HCT116 (cell line): ENCODE measurements around the gene NAV3. TPM values are rescaled to one million over a fixed set of nuclear protein-coding genes. Genes with fewer than 3 reads are reported as not detected.

ENCODE experiments used
- ATAC-seq: fragments of 200-7000 bp; cut with Tn5 transposase; 2 replicates; pipeline ENCODE4 v1.9.1; 2020; ENCODE audit warnings: mild to moderate bottlenecking, moderate library complexity
- BruUV-seq: library from RNA; stranded (reverse); fragments of 400-500 nt; replicated peaks from 2 replicates; lab custom pipeline; 2021; lab: Mats Ljungman, UMichigan
- CTCF ChIA-PET: fragments of 300-600 bp; sonication (Branson Sonifier 250); formaldehyde crosslinking; loops from one replicate; lab custom pipeline; 2021; ENCODE audit warnings: antibody characterized with exemption; lab: Charles Lee
- POLR2A ChIA-PET: fragments of 300-600, 350-600 bp; sonication (Branson Sonifier 250); formaldehyde crosslinking; loops from one replicate; lab custom pipeline; 2021; ENCODE audit warnings: antibody characterized with exemption; lab: Charles Lee
- RAD21 ChIA-PET, 2 experiments: fragments of 300-600 bp; sonication (Branson Sonifier 250); formaldehyde crosslinking; loops; one replicate each; lab custom pipeline; 2023; ENCODE audit warnings: low total read pairs in 2 of 2; ENCODE audit not compliant: uncharacterized antibody in 2 of 2, unreplicated experiment in 2 of 2, low non-redundant PET in 1 of 2; lab: Charles Lee
- DNase-seq: peaks from one replicate; pipeline ENCODE4 v3.0.0-alpha.2; 2010; ENCODE audit warnings: low read depth, low spot score
- H2AFZ ChIP-seq: fragments of 200-600 bp; shearing (Covaris generic), sonication (generic); 2 replicates; pipeline ENCODE4 v1.6.1; 2017; ENCODE audit warnings: low read depth, mixed run types, mixed read lengths, antibody characterized with exemption, low read length; ENCODE audit not compliant: poor library complexity, severe bottlenecking
- H3K27ac ChIP-seq: 2 replicates; pipeline ENCODE4 v1.5.1; 2012; ENCODE audit warnings: low read depth, low read length
- H3K27me3 ChIP-seq: fragments of 200-600 bp; sonication (generic); 2 replicates; pipeline ENCODE4 v1.6.1; 2016; ENCODE audit warnings: mixed run types, low read length, mixed read lengths; ENCODE audit not compliant: insufficient read depth
- H3K36me3 ChIP-seq, 2 experiments: fragments of 200-500 bp in 1 of 2; fragments of 200-600 bp in 1 of 2; sonication (Bioruptor generic) in 1 of 2; sonication (generic) in 1 of 2; 2 replicates each; pipeline versions ENCODE4 v1.5.1 to v1.6.1; 2014 to 2016; ENCODE audit warnings: low read length in 2 of 2, inconsistent platforms in 1 of 2, mixed read lengths in 1 of 2, mixed run types in 1 of 2; ENCODE audit not compliant: insufficient read depth in 2 of 2, control insufficient read depth in 1 of 2
- H3K4me1 ChIP-seq, 2 experiments: fragments of 200-600 bp in 1 of 2; sonication (generic) in 1 of 2; 2 replicates each; pipeline versions ENCODE4 v1.5.1 to v1.6.1; 2012 to 2017; ENCODE audit warnings: low read length in 2 of 2, inconsistent platforms in 1 of 2, mild to moderate bottlenecking in 1 of 2, mixed read lengths in 1 of 2, mixed run types in 1 of 2, moderate library complexity in 1 of 2; ENCODE audit not compliant: insufficient read depth in 2 of 2, control insufficient read depth in 1 of 2
- H3K4me2 ChIP-seq: fragments of 200-600 bp; sonication (generic); 2 replicates; pipeline ENCODE4 v1.6.1; 2017; ENCODE audit warnings: mixed run types, low read length, mixed read lengths
- H3K4me3 ChIP-seq, 2 experiments: fragments of 200-600 bp in 1 of 2; sonication (generic) in 1 of 2; replicated peaks in 1 of 2; 2 replicates each; pipeline ENCODE4 v1.5.1; 2011 to 2016; ENCODE audit warnings: low read length in 2 of 2, control low read depth in 1 of 2, low read depth in 1 of 2, mild to moderate bottlenecking in 1 of 2, mixed read lengths in 1 of 2, mixed run types in 1 of 2
- H3K79me2 ChIP-seq: fragments of 200-600 bp; sonication (generic); 2 replicates; pipeline ENCODE4 v1.6.1; 2017; ENCODE audit warnings: mild to moderate bottlenecking, mixed run types, low read length, moderate library complexity, mixed read lengths; ENCODE audit not compliant: insufficient read depth
- H3K9ac ChIP-seq: fragments of 200-600 bp; sonication (generic); 2 replicates; pipeline ENCODE4 v1.6.1; 2016; ENCODE audit warnings: low read length, mixed read lengths
- H3K9me2 ChIP-seq: fragments of 200-600 bp; sonication (generic), shearing (Covaris generic); 2 replicates; pipeline ENCODE4 v1.6.1; 2017; ENCODE audit warnings: mixed run types, mild to moderate bottlenecking, moderate library complexity; ENCODE audit not compliant: insufficient read depth
- H3K9me3 ChIP-seq, 2 experiments: fragments of 200-500 bp in 1 of 2; fragments of 200-600 bp in 1 of 2; sonication (Bioruptor generic) in 1 of 2; sonication (generic) in 1 of 2; 2 replicates each; pipeline ENCODE4 v1.6.1; 2014 to 2017; ENCODE audit warnings: low read length in 2 of 2, mixed read lengths in 2 of 2, inconsistent platforms in 1 of 2, low read depth in 1 of 2, mild to moderate bottlenecking in 1 of 2, mixed run types in 1 of 2, moderate library complexity in 1 of 2; ENCODE audit not compliant: control insufficient read depth in 1 of 2, insufficient read depth in 1 of 2
- H4K20me1 ChIP-seq: fragments of 200-600 bp; sonication (generic), shearing (Covaris generic); 2 replicates; pipeline ENCODE4 v1.6.1; 2017; ENCODE audit warnings: mixed run types, mild to moderate bottlenecking, moderate library complexity; ENCODE audit not compliant: insufficient read depth
- ATF3 ChIP-seq: IDR thresholded peaks from 2 replicates; pipeline ENCODE4 v1.6.1; 2012
- CEBPB ChIP-seq: IDR thresholded peaks from 2 replicates; pipeline ENCODE4 v1.6.1; 2012; ENCODE audit warnings: low read depth
- CTCF ChIP-seq, 3 experiments: fragments of 200-600 bp in 1 of 3; sonication (generic) in 1 of 3; IDR thresholded peaks in 2 of 3; conservative IDR thresholded peaks in 1 of 3; 2 replicates each; pipeline ENCODE4 v1.5.1; 2012 to 2017; ENCODE audit warnings: low read depth in 2 of 3, low read length in 2 of 3, antibody characterized with exemption in 1 of 3, borderline replicate concordance in 1 of 3, control low read depth in 1 of 3, mild to moderate bottlenecking in 1 of 3, mixed read lengths in 1 of 3, mixed run types in 1 of 3, moderate library complexity in 1 of 3; ENCODE audit not compliant: insufficient read depth in 1 of 3
- ELF1 ChIP-seq: IDR thresholded peaks from 2 replicates; pipeline ENCODE4 v1.6.1; 2012; ENCODE audit warnings: low read depth, borderline replicate concordance
- EZH2phosphoT487 ChIP-seq: fragments of 200-600 bp; IDR thresholded peaks from 2 replicates; pipeline ENCODE4 v1.6.1; 2018; ENCODE audit warnings: antibody characterized with exemption, borderline replicate concordance
- FOSL1 ChIP-seq: IDR thresholded peaks from 2 replicates; pipeline ENCODE4 v1.6.1; 2012; ENCODE audit warnings: low read depth
- JUND ChIP-seq: IDR thresholded peaks from 2 replicates; pipeline ENCODE4 v1.6.1; 2012
- MAX ChIP-seq: IDR thresholded peaks from 2 replicates; pipeline ENCODE4 v1.6.1; 2012
- RAD21 ChIP-seq: IDR thresholded peaks from 2 replicates; pipeline ENCODE4 v1.6.1; 2012; ENCODE audit warnings: low read depth, mild to moderate bottlenecking
- REST ChIP-seq: IDR thresholded peaks from 2 replicates; pipeline ENCODE4 v1.6.1; 2012; ENCODE audit warnings: low read depth
- SIN3A ChIP-seq: IDR thresholded peaks from 2 replicates; pipeline ENCODE4 v1.6.1; 2012; ENCODE audit warnings: low read depth
- SP1 ChIP-seq: IDR thresholded peaks from 2 replicates; pipeline ENCODE4 v1.6.1; 2012; ENCODE audit warnings: low read depth
- SRF ChIP-seq: IDR thresholded peaks from 2 replicates; pipeline ENCODE4 v1.6.1; 2012; ENCODE audit warnings: low read depth
- TCF7L2 ChIP-seq: IDR thresholded peaks from 2 replicates; pipeline ENCODE4 v1.7.0; 2011; ENCODE audit warnings: borderline replicate concordance, inconsistent platforms; ENCODE audit not compliant: insufficient read depth, insufficient read length; ENCODE audit errors: extremely low read depth
- ZFX ChIP-seq: fragments of 450-650 bp; IDR thresholded peaks from 2 replicates; pipeline ENCODE4 v1.6.1; 2017
- intact Hi-C: fragments of 100-400 bp; cut with micrococcal nuclease; formaldehyde crosslinking; loops from 2 replicates; pipeline ENCODE4 v1.10.0; 2022
- total RNA-seq: library from RNA; stranded (reverse); gene quantifications from one replicate; pipeline ENCODE4 v1.2.1, GENCODE V29; 2021; ENCODE audit not compliant: unreplicated experiment
- TF ChIP-seq, protein P1 (sequence below): IDR thresholded peaks from 2 replicates; pipeline ENCODE4 v1.6.1; 2011; ENCODE audit warnings: mild to moderate bottlenecking, low read length, moderate library complexity; ENCODE audit not compliant: insufficient replicate concordance; ENCODE audit errors: extremely low read depth

NAV3 gene
- total RNA-seq, 1 experiment from 2014 or later: 7.8 TPM

GRCh38 chr12:78167510-78167909 lies 336.8 kb downstream of the NAV3 start:
- CTCF ChIA-PET: interaction anchor here (0.5 kb wide), 1 partner anchor 418 kb away, joined by 3 read pairs; no protein-coding TSS in a partner anchor
- H3K27ac ChIP-seq: no peak overlapping the region
- no peaks in the 10 kb centered on the region for H3K36me3 ChIP-seq
- ATAC-seq (no peak), DNase-seq (no peak)
- no peak overlapping the region for H3K4me3 ChIP-seq
- no peaks in the 10 kb centered on the region for H4K20me1 ChIP-seq
- H2AFZ ChIP-seq: no peak overlapping the region
- TF ChIP-seq, protein P1, sequence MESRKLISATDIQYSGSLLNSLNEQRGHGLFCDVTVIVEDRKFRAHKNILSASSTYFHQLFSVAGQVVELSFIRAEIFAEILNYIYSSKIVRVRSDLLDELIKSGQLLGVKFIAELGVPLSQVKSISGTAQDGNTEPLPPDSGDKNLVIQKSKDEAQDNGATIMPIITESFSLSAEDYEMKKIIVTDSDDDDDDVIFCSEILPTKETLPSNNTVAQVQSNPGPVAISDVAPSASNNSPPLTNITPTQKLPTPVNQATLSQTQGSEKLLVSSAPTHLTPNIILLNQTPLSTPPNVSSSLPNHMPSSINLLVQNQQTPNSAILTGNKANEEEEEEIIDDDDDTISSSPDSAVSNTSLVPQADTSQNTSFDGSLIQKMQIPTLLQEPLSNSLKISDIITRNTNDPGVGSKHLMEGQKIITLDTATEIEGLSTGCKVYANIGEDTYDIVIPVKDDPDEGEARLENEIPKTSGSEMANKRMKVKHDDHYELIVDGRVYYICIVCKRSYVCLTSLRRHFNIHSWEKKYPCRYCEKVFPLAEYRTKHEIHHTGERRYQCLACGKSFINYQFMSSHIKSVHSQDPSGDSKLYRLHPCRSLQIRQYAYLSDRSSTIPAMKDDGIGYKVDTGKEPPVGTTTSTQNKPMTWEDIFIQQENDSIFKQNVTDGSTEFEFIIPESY: no peak
- no peak for TF ChIP-seq RAD21
- TF ChIP-seq SRF: no peak
- no peak for TF ChIP-seq SIN3A
- TF ChIP-seq ELF1: no peak
- TF ChIP-seq CEBPB: no peak
- no peak for TF ChIP-seq FOSL1
- no peak for TF ChIP-seq MAX
- no peak for TF ChIP-seq JUND
- TF ChIP-seq CTCF (IDR thresholded peaks at IDR 0.05 in 2 of 3, conservative IDR thresholded peaks at IDR 0.05 in 1 of 3; ENCODE audit: borderline replicate concordance in 1 of 3, insufficient read depth in 1 of 3, low read depth in 2 of 3, low read length in 2 of 3): no peak
- TF ChIP-seq TCF7L2: no peak
- TF ChIP-seq REST: no peak
- TF ChIP-seq EZH2phosphoT487: no peak
- no peak for TF ChIP-seq ATF3
- no peak for TF ChIP-seq ZFX
- no peak for TF ChIP-seq SP1
- no peak overlapping the region for H3K9ac ChIP-seq
- H3K4me2 ChIP-seq: no peak overlapping the region
- POLR2A ChIA-PET: no interaction called here
- no peaks in the 10 kb centered on the region for H3K9me2 ChIP-seq
- intact Hi-C loops: no loop called here
- no peaks in the 10 kb centered on the region for H3K4me1 ChIP-seq
- H3K9me3 ChIP-seq: no peaks in the 10 kb centered on the region
- BruUV-seq: no TSS peak
- RAD21 ChIA-PET: no interaction called here
- H3K79me2 ChIP-seq: no peaks in the 10 kb centered on the region
- H3K27me3 ChIP-seq: no peaks in the 10 kb centered on the region
